A549 (cell line): ENCODE results near the gene KIRREL2. TPM values are rescaled to one million over a fixed set of nuclear protein-coding genes. Genes with fewer than 3 reads are reported as not detected.

Source experiments
- ATAC-seq, 2 experiments: fragments of 200-7000 bp in 1 of 2; fragments of >200 bp in 1 of 2; cut with Nextera tagmentation in 1 of 2; cut with Tn5 transposase in 1 of 2; 3 replicates each; pipeline versions ENCODE4 v1.8.0 to v1.9.1; 2018 to 2020; ENCODE audit warnings: mild to moderate bottlenecking in 1 of 2, moderate library complexity in 1 of 2
- CTCF ChIA-PET: fragments of 300-600 bp; sonication (Branson Sonifier 250); formaldehyde crosslinking; extraction: SDS; loops from one replicate; lab custom pipeline; 2021; ENCODE audit warnings: antibody characterized with exemption, inconsistent platforms; lab: Yijun Ruan, JAX
- POLR2A ChIA-PET: fragments of 350-600 bp; formaldehyde crosslinking; extraction: SDS; loops from one replicate; lab custom pipeline; 2021; ENCODE audit warnings: antibody characterized with exemption, inconsistent platforms; lab: Yijun Ruan, JAX
- DNase-seq, 2 experiments: peaks; one replicate each; pipeline versions ENCODE4 v3.0.0 to v3.0.0-alpha.2; 2011 to 2016; ENCODE audit warnings: low read depth in 1 of 2, low spot score in 1 of 2
- FAIRE-seq: peaks from 2 replicates; lab custom pipeline; 2011; peaks lifted over from hg19 to GRCh38; lab: Jason Lieb, UNC
- H3K27ac ChIP-seq, 2 experiments: fragments of >200 bp; sonication (Bioruptor Twin); formaldehyde crosslinking; 3 replicates each; pipeline ENCODE4 v1.5.1; 2016 to 2017
- H3K4me1 ChIP-seq: fragments of >200 bp; sonication (Bioruptor Twin); formaldehyde crosslinking; 3 replicates; pipeline ENCODE4 v1.6.1; 2016
- H3K4me2 ChIP-seq: fragments of >200 bp; sonication (Bioruptor Twin); formaldehyde crosslinking; 3 replicates; pipeline ENCODE4 v1.6.1; 2016
- H3K4me3 ChIP-seq: fragments of >200 bp; sonication (Bioruptor Twin); formaldehyde crosslinking; 3 replicates; pipeline ENCODE4 v1.5.1; 2016
- H3K9me3 ChIP-seq: fragments of >200 bp; sonication (Bioruptor Twin); formaldehyde crosslinking; 3 replicates; pipeline ENCODE4 v1.6.1; 2016
- ATOH8 ChIP-seq: fragments of 250-450 bp; sonication (Bioruptor Pico); IDR thresholded peaks from 2 replicates; pipeline ENCODE4 v1.5.0; 2020; ENCODE audit warnings: low read depth, mild to moderate bottlenecking, moderate library complexity
- BHLHE40 ChIP-seq: IDR thresholded peaks from 2 replicates; pipeline ENCODE4 v1.6.1; 2012; ENCODE audit warnings: low read depth, low read length, inconsistent platforms
- CBX2 ChIP-seq: fragments of 200-600 bp; sonication (generic); IDR thresholded peaks from 2 replicates; pipeline ENCODE4 v1.6.1; 2016; ENCODE audit warnings: low read depth, mild to moderate bottlenecking, borderline replicate concordance
- CBX8 ChIP-seq: fragments of 200-600 bp; sonication (generic); IDR thresholded peaks from 2 replicates; pipeline ENCODE4 v1.6.1; 2016
- CHD2 ChIP-seq: fragments of 150-350 bp; IDR thresholded peaks from 2 replicates; pipeline ENCODE4 v1.6.1; 2014; ENCODE audit warnings: low read length; ENCODE audit not compliant: partially characterized antibody
- CHD4 ChIP-seq: fragments of 200-600 bp; sonication (generic); IDR thresholded peaks from 2 replicates; pipeline ENCODE4 v1.6.1; 2016; ENCODE audit warnings: antibody characterized with exemption, mild to moderate bottlenecking, borderline replicate concordance
- E2F6 ChIP-seq: IDR thresholded peaks from 2 replicates; pipeline ENCODE4 v1.6.1; 2012; ENCODE audit warnings: low read depth, borderline replicate concordance
- EHF ChIP-seq: fragments of 250-450 bp; sonication (Bioruptor Pico); IDR thresholded peaks from 2 replicates; pipeline ENCODE4 v1.5.0; 2020; ENCODE audit warnings: mild to moderate bottlenecking
- ELK1 ChIP-seq: fragments of 150-350 bp; IDR thresholded peaks from 2 replicates; pipeline ENCODE4 v1.6.1; 2014; ENCODE audit warnings: low read depth, mild to moderate bottlenecking, low read length
- EP300 ChIP-seq, 2 experiments: fragments of >200 bp; sonication (Bioruptor Twin); formaldehyde crosslinking; IDR thresholded peaks; 2 replicates in 1 of 2; 3 replicates in 1 of 2; pipeline ENCODE4 v1.6.1; 2016 to 2017
- ESRRA ChIP-seq: fragments of 150-350 bp; IDR thresholded peaks from 2 replicates; pipeline ENCODE4 v1.6.1; 2014; ENCODE audit warnings: mild to moderate bottlenecking, low read length, borderline replicate concordance
- FOSB ChIP-seq: fragments of 250-450 bp; sonication (Bioruptor Pico); IDR thresholded peaks from 2 replicates; pipeline ENCODE4 v1.5.0; 2020; ENCODE audit warnings: mild to moderate bottlenecking, moderate library complexity
- FOSL2 ChIP-seq, 2 experiments: fragments of 450-650 bp in 1 of 2; fragments of >200 bp in 1 of 2; sonication (Bioruptor Twin) in 1 of 2; formaldehyde crosslinking; IDR thresholded peaks; 2 replicates each; pipeline versions ENCODE4 v1.5.0 to v1.6.1; 2016 to 2020; ENCODE audit warnings: mild to moderate bottlenecking in 1 of 2, moderate library complexity in 1 of 2
- FOXS1 ChIP-seq: fragments of 250-450 bp; sonication (Bioruptor Pico); IDR thresholded peaks from 2 replicates; pipeline ENCODE4 v1.5.0; 2020; ENCODE audit warnings: mild to moderate bottlenecking, moderate library complexity
- HDAC2 ChIP-seq: fragments of 200-600 bp; sonication (generic); IDR thresholded peaks from 2 replicates; pipeline ENCODE4 v1.6.1; 2016
- HES2 ChIP-seq: fragments of >200 bp; sonication (Bioruptor Twin); formaldehyde crosslinking; IDR thresholded peaks from 2 replicates; pipeline ENCODE4 v1.6.1; 2016
- HEYL ChIP-seq: fragments of 250-450 bp; sonication (Bioruptor Pico); IDR thresholded peaks from 2 replicates; pipeline ENCODE4 v1.8.0; 2021; ENCODE audit warnings: mild to moderate bottlenecking, moderate library complexity
- HOXB13 ChIP-seq: fragments of 250-450 bp; sonication (Bioruptor Pico); IDR thresholded peaks from 2 replicates; pipeline ENCODE4 v1.5.0; 2020; ENCODE audit warnings: low read depth, mild to moderate bottlenecking, moderate library complexity
- HOXB5 ChIP-seq: fragments of 250-450 bp; sonication (Bioruptor Pico); IDR thresholded peaks from 2 replicates; pipeline ENCODE4 v1.5.0; 2020; ENCODE audit warnings: mild to moderate bottlenecking, moderate library complexity
- JUNB ChIP-seq: fragments of >200 bp; sonication (Bioruptor Twin); formaldehyde crosslinking; IDR thresholded peaks from 2 replicates; pipeline ENCODE4 v1.6.1; 2016
- MAFK ChIP-seq: fragments of 450-650 bp; IDR thresholded peaks from 2 replicates; pipeline ENCODE4 v1.6.1; 2014; ENCODE audit not compliant: partially characterized antibody
- NFE2L2 ChIP-seq: fragments of 150-350 bp; conservative IDR thresholded peaks from 2 replicates; pipeline ENCODE4 v1.6.1; 2014; ENCODE audit warnings: low read length
- PBX3 ChIP-seq: IDR thresholded peaks from 2 replicates; pipeline ENCODE4 v1.6.1; 2012
- PHF8 ChIP-seq: fragments of 200-600 bp; sonication (generic); IDR thresholded peaks from 2 replicates; pipeline ENCODE4 v1.6.1; 2016; ENCODE audit warnings: low read depth, mild to moderate bottlenecking, antibody characterized with exemption, moderate library complexity, borderline replicate concordance
- POLR2AphosphoS2 ChIP-seq: conservative IDR thresholded peaks from 2 replicates; pipeline ENCODE4 v1.6.1; 2012; ENCODE audit warnings: low read length, improper control_type of control experiment, inconsistent platforms
- RAD21 ChIP-seq, 2 experiments: fragments of >200 bp in 1 of 2; sonication (Bioruptor Twin) in 1 of 2; formaldehyde crosslinking in 1 of 2; IDR thresholded peaks in 1 of 2; conservative IDR thresholded peaks in 1 of 2; 2 replicates in 1 of 2; 3 replicates in 1 of 2; pipeline ENCODE4 v1.6.1; 2012 to 2018; ENCODE audit warnings: inconsistent platforms in 1 of 2
- RARB ChIP-seq: fragments of 250-450 bp; sonication (Bioruptor Pico); IDR thresholded peaks from 2 replicates; pipeline ENCODE4 v1.8.0; 2021; ENCODE audit warnings: mild to moderate bottlenecking, moderate library complexity
- RCOR1 ChIP-seq: fragments of 150-350 bp; IDR thresholded peaks from 2 replicates; pipeline ENCODE4 v1.6.1; 2014; ENCODE audit warnings: antibody characterized with exemption, low read length, low read depth
- REST ChIP-seq: fragments of 200-600 bp; sonication (generic); IDR thresholded peaks from 2 replicates; pipeline ENCODE4 v1.6.1; 2016; ENCODE audit warnings: antibody characterized with exemption, mild to moderate bottlenecking, moderate library complexity
- TFCP2L1 ChIP-seq: fragments of 250-450 bp; sonication (Bioruptor Pico); IDR thresholded peaks from 2 replicates; pipeline ENCODE4 v1.5.0; 2021; ENCODE audit warnings: mild to moderate bottlenecking
- USF2 ChIP-seq: fragments of 450-650 bp; IDR thresholded peaks from 2 replicates; pipeline ENCODE4 v1.6.1; 2014; ENCODE audit warnings: antibody characterized with exemption
- ZNF302 ChIP-seq: fragments of 250-450 bp; sonication (Bioruptor Pico); IDR thresholded peaks from 2 replicates; pipeline ENCODE4 v1.9.0; 2021; ENCODE audit warnings: inconsistent platforms, mild to moderate bottlenecking, moderate library complexity
- WGBS: methylation state at CpG from one replicate; pipeline ENCODE4 v1.1.6; 2017; ENCODE audit errors: missing lambda C conversion rate; 5-methylcytosine and 5-hydroxymethylcytosine counted together
- polyA plus RNA-seq, 4 experiments: library from polyadenylated mRNA; depleted of rRNA in 3 of 4; stranded (reverse); fragments of >200 nt; fragmentation: RNase III in 1 of 4; extraction: RNeasy Plus Mini Kit Qiagen cat#74134 plus additional on column Dnase treatment in 1 of 4; gene quantifications; 2 replicates in 3 of 4; 3 replicates in 1 of 4; pipeline ENCODE4 v1.2.3, GENCODE V29; 2011 to 2017

Gene KIRREL2
- polyA plus RNA-seq, 2 of the 4 experiments (the other 2 are of a cell fraction), result 0.26 to 0.54 TPM

- Histone ChIP-seq H3K27ac (no peak overlapping the region), H3K4me2 (peak overlapping the region; percentile 55), H3K4me1 (peaks cover 7% of the 10 kb centered on the region), H3K9me3 (no peaks in the 10 kb centered on the region), H3K4me3 (no peak overlapping the region)
- FAIRE-seq (peak; percentile 98), ATAC-seq (peak; percentile 87 to 95), DNase-seq (peak; percentile 93 to 98)
- POLR2A ChIA-PET, result interaction anchor here (0.5 to 1.1 kb wide), 5 partner anchors 10 to 477 kb away, joined by 3 to 12 read pairs (median 3); no protein-coding TSS in a partner anchor
- WGBS, result 5% methylated on average over 28 of the region's 28 CpGs
- CTCF ChIA-PET, result interaction anchor here (0.7 to 17.6 kb wide), 14 partner anchors 10 to 482 kb away, joined by 3 to 402 read pairs (median 6); partner anchors contain the start of genes APLP1 and THAP8
- TF ChIP-seq TFCP2L1 (CRISPR knock-in tag), result 0 out of 2 replicates have a peak, but pooled peaks have one; percentile 7
- no peak for TF ChIP-seq E2F6
- peak; percentile 52 for TF ChIP-seq MAFK
- TF ChIP-seq RCOR1, result no peak
- TF ChIP-seq HDAC2, result 0 out of 2 replicates have a peak, but pooled peaks have one; percentile 35
- peak; percentile 96 for TF ChIP-seq HOXB5 (CRISPR knock-in tag)
- TF ChIP-seq EP300 (IDR thresholded peaks at IDR 0.05), result no peak
- TF ChIP-seq EHF, result peak; percentile 92
- TF ChIP-seq RARB, result no peak
- no peak for TF ChIP-seq FOSL2 (IDR thresholded peaks at IDR 0.05)
- TF ChIP-seq FOSL2 (CRISPR knock-in tag; IDR thresholded peaks at IDR 0.05), result peak; percentile 41; the same call in 1 of the 2 replicates
- TF ChIP-seq FOSB, result no peak
- no peak for TF ChIP-seq CHD4
- no peak for TF ChIP-seq NFE2L2
- no peak for TF ChIP-seq CBX2
- no peak for TF ChIP-seq CHD2
- no peak for TF ChIP-seq PBX3
- peak; percentile 56; the same call in 1 of the 2 replicates for TF ChIP-seq HEYL (CRISPR knock-in tag)
- TF ChIP-seq ZNF302 (CRISPR knock-in tag), result no peak
- no peak for TF ChIP-seq ELK1
- TF ChIP-seq USF2, result peak; percentile 84
- no peak for TF ChIP-seq PHF8
- TF ChIP-seq POLR2AphosphoS2, result no peak
- peak; percentile 95 for TF ChIP-seq FOXS1 (CRISPR knock-in tag)
- TF ChIP-seq CBX8, result no peak
- TF ChIP-seq REST, result peak; percentile 100
- TF ChIP-seq JUNB, result no peak
- peak; percentile 62 for TF ChIP-seq BHLHE40
- TF ChIP-seq HOXB13 (CRISPR knock-in tag), result peak; percentile 96
- TF ChIP-seq ATOH8 (CRISPR knock-in tag), result peak; percentile 91; the same call in 1 of the 2 replicates
- TF ChIP-seq ESRRA, result no peak
- TF ChIP-seq HES2, result no peak
- TF ChIP-seq RAD21 (conservative IDR thresholded peaks at IDR 0.05 in 1 of 2, IDR thresholded peaks at IDR 0.05 in 1 of 2), result 0 out of 5 replicates have a peak, but pooled peaks of 1 of the 2 experiments have one; percentile 5
Measured at GRCh38 chr19:35879770-35880317, 23.1 kb downstream of the KIRREL2 start.
